Liver (tissue), 3 donors: ENCODE results near the gene TMEM51.

Source experiments
- CTCF ChIP-seq: fragments of 150-350 bp; IDR thresholded peaks from 2 replicates; pipeline ENCODE4 v1.5.1; 2017; ENCODE audit warnings: improper control_type of control experiment, low read depth, low read length; ENCODE audit not compliant: missing input control
- EGR1 ChIP-seq, 2 donors: IDR thresholded peaks; 2 replicates each; pipeline ENCODE4 v1.6.1; 2016 to 2018; ENCODE audit warnings: antibody characterized with exemption in 2 of 2, low read depth in 2 of 2
- JUND ChIP-seq, 2 donors: IDR thresholded peaks; 2 replicates each; pipeline ENCODE4 v1.6.1; 2016; ENCODE audit warnings: antibody characterized with exemption in 2 of 2
- MAX ChIP-seq: IDR thresholded peaks from 2 replicates; pipeline ENCODE4 v1.6.1; 2016; ENCODE audit warnings: antibody characterized with exemption
- RAD21 ChIP-seq, 2 donors: IDR thresholded peaks; 2 replicates each; pipeline ENCODE4 v1.6.1; 2016; ENCODE audit warnings: antibody characterized with exemption in 2 of 2, mild to moderate bottlenecking in 2 of 2
- REST ChIP-seq: IDR thresholded peaks from 2 replicates; pipeline ENCODE4 v1.6.1; 2016; ENCODE audit warnings: antibody characterized with exemption, mild to moderate bottlenecking
- SP1 ChIP-seq: IDR thresholded peaks from 2 replicates; pipeline ENCODE4 v1.6.1; 2018; ENCODE audit warnings: antibody characterized with exemption, mild to moderate bottlenecking
- YY1 ChIP-seq: IDR thresholded peaks from 2 replicates; pipeline ENCODE4 v1.6.1; 2016; ENCODE audit warnings: antibody characterized with exemption, mild to moderate bottlenecking
- ZBTB33 ChIP-seq: IDR thresholded peaks from 2 replicates; pipeline ENCODE4 v1.6.1; 2016; ENCODE audit warnings: antibody characterized with exemption
- donor health status: healthy.
- donor health status: healthy.

- TF ChIP-seq CTCF, result no peak
- TF ChIP-seq SP1, result no peak
- no peak for TF ChIP-seq ZBTB33
- TF ChIP-seq JUND (IDR thresholded peaks at IDR 0.05), result no peak
- TF ChIP-seq EGR1 (IDR thresholded peaks at IDR 0.05; ENCODE audit: low read depth in 2 of 2), result no peak
- no peak for TF ChIP-seq MAX
- no peak for TF ChIP-seq REST
- TF ChIP-seq YY1, result no peak
- TF ChIP-seq RAD21 (IDR thresholded peaks at IDR 0.05), result no peak
Measured at GRCh38 chr1:15150376-15150775, 3.2 kb upstream of the TMEM51 start.
